HG02840 (cell line): ENCODE measurements around the gene TARDBP.
A peak's percentile ranks its signal among the peaks of the same experiment; 100 is the strongest.
"Not testable (repeated sequence)": the region's sequence is repeated elsewhere in the genome, so short reads cannot be mapped to it uniquely, and the experiment has no call there.

Experiments
- ATAC-seq: cut with Tn5 transposase; IDR thresholded peaks from one replicate; pipeline ENCODE4 v1.9.1; 2021; ENCODE audit warnings: mild to moderate bottlenecking, moderate library complexity, moderate number of reproducible peaks; ENCODE audit not compliant: unreplicated experiment, low FRiP score

The TARDBP gene

DNA sequence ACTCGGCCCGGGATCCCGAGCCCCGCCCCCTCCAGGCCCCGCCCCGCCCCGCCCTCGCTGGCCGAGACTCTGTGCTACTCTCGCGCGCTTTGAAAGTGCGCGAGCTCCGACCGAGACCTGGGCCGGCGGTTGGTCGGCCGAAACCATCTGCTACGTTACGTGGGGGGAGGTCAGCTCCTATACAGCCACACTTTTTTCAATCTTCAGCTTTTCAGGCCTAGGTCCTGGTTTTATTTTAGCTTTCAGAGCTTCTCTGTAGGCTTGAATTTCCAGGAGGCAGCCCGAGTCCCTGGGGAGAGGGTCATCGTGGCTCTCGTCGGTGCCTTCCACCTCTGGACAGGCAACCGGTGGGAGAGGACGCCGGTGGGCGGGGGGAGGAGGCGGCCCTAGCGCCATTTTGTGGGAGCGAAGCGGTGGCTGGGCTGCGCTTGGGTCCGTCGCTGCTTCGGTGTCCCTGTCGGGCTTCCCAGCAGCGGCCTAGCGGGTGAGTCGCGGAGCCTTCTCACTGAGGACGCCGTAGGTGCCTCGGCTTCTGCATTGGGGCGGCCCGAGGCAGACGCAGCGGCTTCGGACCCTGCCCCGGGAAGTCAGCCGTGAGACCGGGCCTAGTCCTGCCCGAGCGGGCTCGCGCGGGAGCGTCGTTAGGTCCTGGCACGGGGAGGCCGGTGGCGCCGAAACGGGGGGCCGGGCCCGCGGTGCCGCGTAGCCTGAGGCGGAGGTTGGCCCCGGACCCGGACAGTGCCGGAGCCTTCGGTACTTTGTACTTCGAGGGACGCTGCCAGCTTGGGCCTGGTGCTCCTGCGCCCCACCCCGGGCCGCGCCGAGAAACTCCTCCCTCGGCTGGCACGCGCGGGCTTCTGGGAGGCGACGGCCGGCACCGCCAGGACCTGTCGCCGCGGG lies at the start of gene TARDBP:
TSS of gene TARDBP (plus strand) at position 395 of the 900 bp plus-strand sequence. CDS start 1,074 bp downstream, outside the sequence.
- peak; percentile 91 for ATAC-seq

DNA sequence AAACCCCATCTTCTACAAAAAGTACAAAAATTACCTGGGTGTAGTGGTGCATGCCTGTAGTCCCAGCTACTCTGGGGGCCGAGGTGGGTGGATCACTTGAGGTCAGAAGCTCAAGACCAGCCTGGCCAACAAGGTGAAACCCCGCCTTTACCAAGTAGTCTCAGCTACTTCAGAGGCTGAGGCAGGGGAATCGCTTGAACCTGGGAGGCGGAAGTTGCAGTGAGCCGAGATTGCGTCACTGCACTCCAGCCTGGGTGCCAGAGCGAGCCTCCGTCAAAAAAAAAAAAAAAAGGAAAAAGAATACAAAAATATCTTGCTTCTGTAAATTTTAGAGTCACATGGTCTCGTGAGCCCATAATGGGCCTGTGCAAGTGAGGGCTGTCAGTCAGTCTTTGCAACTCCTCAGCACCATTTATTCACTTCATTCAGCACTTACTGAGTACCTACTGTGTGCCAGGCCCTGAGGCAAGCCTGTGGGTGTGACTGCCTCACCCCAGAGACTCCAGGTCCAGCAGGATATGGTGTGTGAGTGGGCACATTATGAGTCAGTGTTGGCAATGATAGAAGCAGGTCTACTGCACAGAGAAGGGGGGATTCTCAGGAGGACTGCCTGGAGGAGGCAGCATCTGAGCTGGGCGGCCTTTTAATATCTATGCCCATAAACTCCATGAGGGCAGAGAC lies 46.8 kb upstream of the TARDBP start:
- ATAC-seq: no peak

DNA sequence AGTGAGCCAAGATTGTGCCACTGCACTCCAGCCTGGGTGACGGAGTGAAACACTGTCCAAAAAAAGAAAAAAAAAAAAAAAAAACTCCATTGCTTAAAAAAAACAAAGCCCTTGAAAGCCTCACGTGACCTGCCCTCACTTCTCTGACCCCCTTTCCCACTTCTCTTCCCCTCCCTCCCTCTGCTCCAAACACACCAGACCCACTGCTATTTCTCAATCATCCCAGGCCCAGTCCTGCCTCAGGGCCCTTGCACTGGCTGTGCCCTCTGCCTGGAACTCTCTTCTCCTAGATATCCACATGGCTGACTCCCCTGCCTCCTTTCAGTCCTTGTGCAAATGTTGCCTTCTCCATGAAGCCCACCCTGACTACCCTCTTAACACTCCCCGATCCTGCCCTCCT lies 45.4 kb upstream of the TARDBP start:
- ATAC-seq: no peak

DNA sequence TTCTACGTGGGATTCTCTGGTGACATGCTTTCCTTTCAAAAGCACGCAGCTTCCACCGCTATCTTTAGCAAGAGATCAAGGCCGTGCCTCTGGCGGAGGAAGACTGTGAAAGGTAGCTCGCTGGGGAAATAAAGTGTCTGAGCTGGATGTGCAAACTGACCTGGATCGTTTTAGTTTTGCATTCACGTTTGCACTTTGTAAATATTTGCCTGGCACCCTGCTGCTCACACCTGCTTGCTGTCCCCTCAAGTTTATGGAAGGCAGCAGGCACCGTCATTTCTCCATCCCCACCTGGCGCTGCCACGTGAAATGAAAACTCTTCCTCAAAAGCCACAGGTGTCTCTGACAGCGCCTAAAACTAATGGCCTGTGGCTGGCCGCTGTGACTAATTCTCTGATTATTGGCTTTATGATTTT lies 44.0 kb upstream of the TARDBP start:
- no peak for ATAC-seq

- ATAC-seq: no peak
Observed at GRCh38 chr1:10969267-10969970, 43.0 kb upstream of the TARDBP start.

GRCh38 chr1:10969971-10970332 lies 42.5 kb upstream of the TARDBP start:
- ATAC-seq: no peak

- no peak for ATAC-seq
Observed at GRCh38 chr1:10973552-10973951, 38.9 kb upstream of the TARDBP start.

DNA sequence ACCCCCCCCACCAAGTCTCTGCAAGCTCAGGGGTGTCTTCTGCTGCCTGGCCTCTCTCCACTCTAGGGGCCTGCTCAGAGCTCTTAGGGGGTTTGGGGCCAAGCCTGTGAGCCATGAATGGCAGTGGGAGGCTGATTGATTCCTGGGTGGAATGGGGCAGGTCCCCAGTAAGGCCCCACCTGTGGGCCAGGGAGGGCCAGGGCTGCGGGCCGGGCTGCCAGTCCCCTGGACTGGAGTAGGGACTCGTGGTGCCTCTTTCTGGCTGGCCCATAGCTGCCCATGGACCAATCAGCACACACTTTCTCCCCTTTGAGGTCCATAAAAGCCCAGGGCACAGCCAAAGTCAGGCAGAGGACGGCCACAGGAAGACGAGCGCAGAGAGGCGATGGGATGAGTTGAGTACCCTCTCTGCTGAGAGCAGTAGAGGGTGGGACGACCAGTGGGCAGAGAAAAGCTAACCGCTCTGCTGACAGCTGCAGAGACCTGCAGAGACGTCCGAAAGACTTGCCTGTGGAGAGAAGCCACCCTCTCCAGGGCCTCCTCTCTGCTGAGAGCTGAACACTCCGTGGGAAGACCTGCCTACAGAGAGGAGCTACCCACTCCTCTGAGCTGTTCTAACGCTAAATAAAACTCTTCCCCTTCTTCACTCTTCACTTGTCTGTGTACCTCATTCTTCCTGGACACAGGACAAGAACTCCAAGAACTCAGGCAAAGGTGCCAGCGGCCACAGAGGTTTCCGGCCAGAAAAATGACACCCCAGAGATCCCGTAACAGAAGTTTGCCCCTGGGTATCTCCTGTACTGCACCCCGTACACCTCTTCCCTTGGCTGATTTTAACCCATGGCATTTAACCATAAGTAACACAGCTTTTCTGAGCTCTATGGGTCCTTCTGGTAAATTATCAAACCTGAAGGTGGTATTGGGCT lies 38.2 kb upstream of the TARDBP start:
- ATAC-seq: no peak

- ATAC-seq: no peak
Observed at GRCh38 chr1:10975567-10976326, 36.7 kb upstream of the TARDBP start.

DNA sequence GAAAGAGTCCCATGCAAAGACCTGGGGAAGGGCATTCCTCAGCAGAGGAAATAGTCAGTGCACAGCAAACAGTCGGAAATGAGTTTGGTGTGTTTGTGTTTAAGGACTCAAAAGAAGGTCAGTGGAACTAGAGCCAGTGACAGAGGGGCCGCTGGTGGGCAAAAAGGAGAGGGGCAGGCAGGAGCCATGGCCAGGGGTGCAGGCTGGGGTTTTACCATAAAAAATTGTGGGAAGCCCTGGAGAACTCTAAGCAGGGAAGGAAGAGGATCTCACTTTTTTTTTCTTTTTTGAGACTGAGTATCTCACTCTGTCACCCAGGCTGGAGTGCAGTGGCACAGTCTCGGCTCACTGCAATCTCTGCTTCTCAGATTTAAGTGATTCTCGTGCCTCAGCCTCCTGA lies 33.7 kb upstream of the TARDBP start:
- no peak for ATAC-seq

DNA sequence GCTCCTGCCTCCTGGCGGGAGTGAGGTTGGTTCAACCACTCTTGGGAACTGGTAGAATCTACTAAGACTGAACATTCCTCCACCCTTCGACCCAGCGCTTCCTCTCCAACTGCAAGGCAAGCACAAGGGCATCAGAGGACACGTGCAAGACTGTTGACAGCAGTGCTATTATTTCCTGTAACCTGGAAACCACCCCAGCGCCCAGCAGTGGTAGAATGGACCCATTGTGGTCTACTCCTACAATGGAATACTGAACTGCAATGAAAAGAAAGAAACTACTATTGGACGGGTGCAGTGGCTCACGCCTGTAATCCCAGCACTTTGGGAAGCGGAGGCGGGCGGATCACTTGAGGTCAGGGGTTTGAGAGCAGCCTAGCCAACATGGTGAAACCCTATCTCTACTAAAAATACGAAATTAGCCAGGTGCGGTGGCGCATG lies 33.0 kb upstream of the TARDBP start:
- no peak for ATAC-seq

DNA sequence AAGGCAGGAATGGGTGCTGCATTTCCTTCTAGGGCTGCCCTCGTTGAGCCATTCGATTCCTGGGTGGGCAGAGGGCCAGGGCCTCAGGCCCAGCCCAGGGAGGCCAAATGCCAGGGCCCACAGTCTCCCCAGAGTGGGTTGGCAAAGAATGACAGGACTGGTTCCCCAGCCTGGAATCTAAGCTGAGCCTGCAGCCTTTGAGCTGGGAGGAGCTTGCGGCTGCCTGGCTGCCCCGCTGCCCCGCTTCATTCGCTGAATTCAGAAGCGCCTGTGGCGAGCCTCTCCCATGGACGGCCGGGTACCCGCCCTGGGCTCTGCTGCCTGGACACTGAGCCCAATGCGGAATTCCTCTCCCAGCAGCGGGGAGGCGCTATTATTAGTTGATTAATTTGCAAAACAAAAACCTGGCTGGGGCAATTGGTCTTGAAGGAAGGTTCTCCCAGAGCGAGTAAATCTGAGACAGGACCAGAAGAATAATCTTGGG lies 32.3 kb upstream of the TARDBP start:
- ATAC-seq: no peak

GRCh38 chr1:10980841-10981727 lies 31.4 kb upstream of the TARDBP start:
- ATAC-seq: no peak

DNA sequence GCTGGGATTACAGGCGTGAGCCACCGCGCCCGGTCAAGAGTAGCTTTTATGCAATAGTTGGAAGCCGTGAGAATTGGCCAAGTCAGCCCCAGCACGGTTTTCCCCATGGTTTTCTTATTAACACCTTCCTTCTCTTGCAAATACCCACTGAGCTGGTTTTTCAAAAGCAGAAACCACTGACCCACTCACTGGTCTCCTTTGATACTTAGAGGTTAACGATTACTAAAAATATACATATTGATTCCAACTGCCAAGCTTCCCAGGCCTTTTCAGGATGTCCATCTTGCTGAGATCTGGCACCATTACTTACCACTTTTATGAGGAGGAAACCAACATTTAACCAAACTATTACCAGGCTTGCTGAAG lies 25.9 kb upstream of the TARDBP start:
- no peak for ATAC-seq

GRCh38 chr1:10987840-10988417 lies 24.5 kb upstream of the TARDBP start:
- no peak for ATAC-seq

DNA sequence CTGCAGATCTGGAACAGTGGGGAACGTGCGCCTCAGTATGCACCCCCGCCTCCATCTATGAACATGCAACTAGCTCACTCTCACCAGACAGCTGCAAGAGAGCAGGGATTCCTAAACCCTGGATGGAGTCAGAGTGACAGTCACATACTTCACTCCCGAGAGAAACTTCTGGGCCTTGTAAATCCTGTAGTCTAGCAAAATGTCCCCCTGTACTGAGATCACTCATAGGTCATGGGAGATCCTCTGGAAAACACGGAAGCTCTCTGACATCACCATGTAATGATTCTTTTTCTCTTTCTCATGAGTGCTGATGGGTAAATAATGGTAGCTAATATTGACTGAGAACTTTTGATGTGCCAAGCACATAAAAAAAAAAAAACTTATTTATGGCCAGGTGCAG lies 23.4 kb upstream of the TARDBP start:
- ATAC-seq: no peak

DNA sequence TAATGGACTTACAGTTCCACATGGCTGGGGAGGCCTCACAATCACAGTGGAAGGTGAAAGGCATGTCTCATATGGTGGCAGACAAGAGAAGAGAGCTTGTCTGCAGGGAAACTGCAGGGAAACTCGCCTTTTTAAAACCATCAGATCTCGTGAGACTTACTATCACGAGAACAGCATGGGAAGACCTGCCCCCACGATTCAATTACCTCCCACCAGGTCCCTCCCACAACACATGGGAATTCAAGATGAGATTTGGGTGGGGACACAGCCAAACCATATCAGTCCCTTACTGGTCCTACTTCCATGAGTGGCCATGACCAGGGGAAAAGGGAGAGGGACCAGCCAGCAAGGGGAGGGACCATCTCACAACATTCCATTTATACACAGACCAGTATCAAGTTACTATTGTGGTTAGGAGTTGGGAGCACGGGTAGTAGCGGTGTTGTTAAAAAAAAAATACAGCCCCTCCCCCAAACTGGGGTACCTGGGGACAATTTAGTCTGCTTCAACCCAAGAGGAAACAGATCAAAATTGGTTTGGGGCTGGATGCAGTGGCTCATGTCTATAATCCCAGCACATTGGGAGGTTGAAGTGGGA lies 22.4 kb upstream of the TARDBP start:
- ATAC-seq: not testable (repeated sequence)

DNA sequence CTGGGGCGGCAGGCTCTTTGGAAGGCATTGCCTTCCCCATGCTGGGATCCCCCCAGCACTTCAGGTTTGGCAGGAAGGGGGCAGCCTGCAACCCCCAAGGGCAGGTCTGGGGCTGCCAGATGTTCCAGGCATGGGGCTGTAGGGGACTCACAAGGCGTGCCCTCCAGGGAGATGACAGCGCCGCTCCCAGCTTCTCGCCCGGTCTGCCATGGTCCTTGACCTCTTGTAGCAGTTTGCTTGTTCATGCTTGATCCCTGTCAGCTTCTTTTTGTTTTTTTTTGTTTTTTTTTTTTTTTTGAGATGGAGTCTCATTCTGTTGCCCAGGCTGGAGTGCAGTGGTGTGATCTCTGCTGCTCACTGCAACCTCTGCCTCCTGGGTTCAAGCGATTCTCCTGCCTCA lies 21.6 kb upstream of the TARDBP start:
- no peak for ATAC-seq
